ENCODE results near the gene CELF6.

CELF6 gene

GRCh38 chr15:72272213-72272996 lies 47.6 kb downstream of the CELF6 start, which contains the start of gene PARP6:
TSS of gene PARP6 (minus strand) at chr15:72272554. CDS start at chr15:72267477, 5,077 bp downstream.
- Histone ChIP-seq H3K4me3 (replicated peaks; ENCODE audit: insufficient read depth, low read length) (peak within 1 kb of the TSS; percentile 94), H3K27me3 (ENCODE audit: insufficient read depth, poor library complexity, severe bottlenecking) (no peaks in the 10 kb centered on the region), H3K27ac (replicated peaks) (peak within 1 kb of the TSS; percentile 81)
- DNase-seq (ENCODE audit: low read depth in 1 of 2, low spot score in 1 of 2), result peak; percentile 96 to 99
- peak; percentile 36; the same call in 1 of the 2 replicates for TF ChIP-seq SPI1 (IDR thresholded peaks at IDR 0.05; ENCODE audit: borderline replicate concordance, low read depth)
- TF ChIP-seq POLR2AphosphoS5 (IDR thresholded peaks at IDR 0.05; ENCODE audit: low read depth), result no peak; the same call in 1 of the 2 replicates
- TF ChIP-seq CTCF (IDR thresholded peaks at IDR 0.05; ENCODE audit: insufficient read depth, low read length), result peak; percentile 41

- Histone ChIP-seq H3K27me3 (ENCODE audit: insufficient read depth, poor library complexity, severe bottlenecking) (no peaks in the 10 kb centered on the region), H3K4me3 (replicated peaks; ENCODE audit: insufficient read depth, low read length) (peak overlapping the region; percentile 94), H3K27ac (replicated peaks) (peak overlapping the region; percentile 81)
- no peak for TF ChIP-seq REST (IDR thresholded peaks at IDR 0.05; ENCODE audit: insufficient replicate concordance, low read depth)
- TF ChIP-seq CTCF (IDR thresholded peaks at IDR 0.05; ENCODE audit: insufficient read depth, low read length), result no peak
- no peak for TF ChIP-seq POLR2AphosphoS5 (IDR thresholded peaks at IDR 0.05; ENCODE audit: low read depth)
- TF ChIP-seq SPI1 (IDR thresholded peaks at IDR 0.05; ENCODE audit: borderline replicate concordance, low read depth), result no peak
- peak in 1 of 2 experiments; percentile 7 for DNase-seq (ENCODE audit: low read depth in 1 of 2, low spot score in 1 of 2)
Observed at GRCh38 chr15:72271895-72272212, 48.1 kb downstream of the CELF6 start.

GRCh38 chr15:72271221-72271620 lies 48.7 kb downstream of the CELF6 start:
- no peak for DNase-seq (ENCODE audit: low read depth in 1 of 2, low spot score in 1 of 2)
- H3K27ac ChIP-seq (replicated peaks), result no peak overlapping the region
- H3K4me3 ChIP-seq (replicated peaks; ENCODE audit: insufficient read depth, low read length), result no peak overlapping the region
- H3K27me3 ChIP-seq (ENCODE audit: insufficient read depth, poor library complexity, severe bottlenecking), result no peaks in the 10 kb centered on the region
- TF ChIP-seq POLR2AphosphoS5 (IDR thresholded peaks at IDR 0.05; ENCODE audit: low read depth), result no peak
- no peak for TF ChIP-seq CTCF (IDR thresholded peaks at IDR 0.05; ENCODE audit: insufficient read depth, low read length)
- no peak for TF ChIP-seq REST (IDR thresholded peaks at IDR 0.05; ENCODE audit: insufficient replicate concordance, low read depth)
- no peak for TF ChIP-seq GABPA (IDR thresholded peaks at IDR 0.05; ENCODE audit: low read depth)
- no peak for TF ChIP-seq SPI1 (IDR thresholded peaks at IDR 0.05; ENCODE audit: borderline replicate concordance, low read depth)
